Measurements from ENCODE around the gene SYT14. TPM values are rescaled to one million over a fixed set of nuclear protein-coding genes. Genes with fewer than 3 reads are reported as not detected.
A peak's percentile ranks its signal among the peaks of the same experiment; 100 is the strongest.

The SYT14 gene
- total and polyA plus RNA-seq, 3 experiments from 2014 or later = not detected

DNA sequence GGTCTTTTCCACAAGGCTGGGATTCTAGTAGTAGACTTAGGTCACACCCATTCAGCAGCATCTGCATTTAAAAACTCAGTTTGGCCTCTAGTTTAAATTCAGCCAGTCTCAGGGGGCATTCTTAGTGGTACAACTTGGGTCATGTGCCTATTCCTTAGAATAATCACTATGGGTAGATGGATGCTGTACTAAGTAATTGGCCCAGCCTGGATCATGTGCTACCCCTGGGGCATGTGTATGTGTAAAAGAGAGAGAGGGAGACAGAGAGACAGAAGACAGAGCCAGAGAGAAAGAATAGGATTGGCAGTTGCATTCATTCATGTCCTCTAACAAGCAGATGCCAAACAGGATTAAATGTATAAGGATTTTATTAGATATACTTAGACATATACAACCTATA lies 13.6 kb upstream of the SYT14 start:
- no peak overlapping the region for H3K4me3 ChIP-seq (ENCODE audit: low read length)
- H3K4me1 Mint-ChIP-seq = no peaks in the 10 kb centered on the region
- CTCF ChIA-PET = no interaction called here
- peaks cover 0 to 8% (median 1%) of the 10 kb centered on the region in 3 donors for H3K36me3 Mint-ChIP-seq
- peaks cover 6 to 36% of the 10 kb centered on the region in 2 donors for H3K27me3 Mint-ChIP-seq
- H3K4me3 Mint-ChIP-seq = no peak overlapping the region
- H3K4me1 ChIP-seq (ENCODE audit: insufficient read depth, low read length) = no peaks in the 10 kb centered on the region
- no peak for DNase-seq
- no peaks in the 10 kb centered on the region for H3K36me3 ChIP-seq (ENCODE audit: insufficient read depth, low read length)
- no peaks in the 10 kb centered on the region for H3K27me3 ChIP-seq (ENCODE audit: insufficient read depth, low read length, poor library complexity, severe bottlenecking)
- peaks cover 4 to 12% (median 8%) of the 10 kb centered on the region in 5 donors for H3K9me3 Mint-ChIP-seq
- peak overlapping the region in 1 of 8 donors; percentile 5 for H3K27ac Mint-ChIP-seq
- no peak overlapping the region for H3K27ac ChIP-seq (ENCODE audit: low read depth, low read length)
- POLR2A ChIA-PET = no interaction called here
- H3K9me3 ChIP-seq (ENCODE audit: low read length) = no peaks in the 10 kb centered on the region

GRCh38 chr1:209926045-209926444 lies 12.0 kb upstream of the SYT14 start:
- Histone ChIP-seq H3K4me1 (ENCODE audit: insufficient read depth, low read length) (no peaks in the 10 kb centered on the region), H3K9me3 (ENCODE audit: low read length) (no peaks in the 10 kb centered on the region), H3K36me3 (ENCODE audit: insufficient read depth, low read length) (no peaks in the 10 kb centered on the region), H3K4me3 (ENCODE audit: low read length) (no peak overlapping the region), H3K27ac (ENCODE audit: low read depth, low read length) (no peak overlapping the region), H3K27me3 (ENCODE audit: insufficient read depth, low read length, poor library complexity, severe bottlenecking) (no peaks in the 10 kb centered on the region)
- Mint-ChIP-seq H3K27me3 (peaks cover 6 to 36% of the 10 kb centered on the region in 2 donors), H3K4me3 (no peak overlapping the region), H3K4me1 (no peaks in the 10 kb centered on the region), H3K27ac (no peak overlapping the region), H3K9me3 (peaks cover 0 to 1% (median 0%) of the 10 kb centered on the region in 5 donors), H3K36me3 (peaks cover 0 to under 1% (median 0%) of the 10 kb centered on the region in 3 donors)
- DNase-seq = no peak
- CTCF ChIA-PET = no interaction called here
- POLR2A ChIA-PET = no interaction called here

GRCh38 chr1:209927466-209927865 lies 10.6 kb upstream of the SYT14 start:
- Mint-ChIP-seq H3K27ac (no peak overlapping the region), H3K9me3 (peaks cover 0 to 1% (median 0%) of the 10 kb centered on the region in 5 donors), H3K4me3 (no peak overlapping the region), H3K4me1 (no peaks in the 10 kb centered on the region), H3K27me3 (peaks cover 13 to 40% of the 10 kb centered on the region in 2 donors), H3K36me3 (no peaks in the 10 kb centered on the region)
- Histone ChIP-seq H3K27ac (ENCODE audit: low read depth, low read length) (no peak overlapping the region), H3K9me3 (ENCODE audit: low read length) (no peaks in the 10 kb centered on the region), H3K36me3 (ENCODE audit: insufficient read depth, low read length) (no peaks in the 10 kb centered on the region), H3K4me1 (ENCODE audit: insufficient read depth, low read length) (no peaks in the 10 kb centered on the region), H3K4me3 (ENCODE audit: low read length) (no peak overlapping the region), H3K27me3 (ENCODE audit: insufficient read depth, low read length, poor library complexity, severe bottlenecking) (no peaks in the 10 kb centered on the region)
- CTCF ChIA-PET = no interaction called here
- POLR2A ChIA-PET = interaction anchor here (0.7 kb wide), 1 partner anchor 81 kb away, joined by 5 read pairs; no protein-coding TSS in a partner anchor
- no peak for DNase-seq

- POLR2A ChIA-PET = no interaction called here
- no peaks in the 10 kb centered on the region for H3K36me3 ChIP-seq (ENCODE audit: insufficient read depth, low read length)
- no peak overlapping the region for H3K27ac ChIP-seq (ENCODE audit: low read depth, low read length)
- no peaks in the 10 kb centered on the region for H3K9me3 ChIP-seq (ENCODE audit: low read length)
- Mint-ChIP-seq H3K4me3 (no peak overlapping the region), H3K27me3 (peaks cover 19 to 45% of the 10 kb centered on the region in 2 donors), H3K27ac (no peak overlapping the region), H3K9me3 (no peaks in the 10 kb centered on the region), H3K36me3 (no peaks in the 10 kb centered on the region), H3K4me1 (no peaks in the 10 kb centered on the region)
- H3K27me3 ChIP-seq (ENCODE audit: insufficient read depth, low read length, poor library complexity, severe bottlenecking) = no peaks in the 10 kb centered on the region
- CTCF ChIA-PET = no interaction called here
- no peaks in the 10 kb centered on the region for H3K4me1 ChIP-seq (ENCODE audit: insufficient read depth, low read length)
- H3K4me3 ChIP-seq (ENCODE audit: low read length) = no peak overlapping the region
- DNase-seq = no peak
Observed at GRCh38 chr1:209929751-209930150, 8.3 kb upstream of the SYT14 start.

DNA sequence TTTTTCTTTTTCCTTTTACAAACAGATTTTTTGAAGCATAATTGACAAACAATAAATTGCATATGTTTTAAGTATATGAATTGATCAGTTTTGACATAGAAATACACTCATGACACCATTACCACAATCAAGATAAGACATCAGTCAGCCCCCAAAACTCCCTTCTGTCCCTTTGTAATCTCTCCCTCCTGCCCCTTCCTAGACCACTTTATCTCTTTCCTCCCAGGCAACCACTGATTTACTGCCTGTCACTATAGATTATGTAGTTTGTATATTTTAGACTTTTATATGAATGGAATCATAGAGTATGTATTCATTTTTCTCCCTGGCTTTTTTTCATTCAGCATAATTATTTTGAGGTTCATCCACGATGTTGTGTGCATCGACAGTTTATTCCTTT lies 6.9 kb upstream of the SYT14 start:
- H3K4me1 Mint-ChIP-seq = no peaks in the 10 kb centered on the region
- H3K9me3 Mint-ChIP-seq = no peaks in the 10 kb centered on the region
- ChIA-PET CTCF (no interaction called here), POLR2A (no interaction called here)
- Histone ChIP-seq H3K36me3 (ENCODE audit: insufficient read depth, low read length) (no peaks in the 10 kb centered on the region), H3K4me1 (ENCODE audit: insufficient read depth, low read length) (no peaks in the 10 kb centered on the region), H3K4me3 (ENCODE audit: low read length) (no peak overlapping the region), H3K27me3 (ENCODE audit: insufficient read depth, low read length, poor library complexity, severe bottlenecking) (no peaks in the 10 kb centered on the region), H3K9me3 (ENCODE audit: low read length) (no peaks in the 10 kb centered on the region), H3K27ac (ENCODE audit: low read depth, low read length) (no peak overlapping the region)
- DNase-seq = no peak
- peaks cover 19 to 43% of the 10 kb centered on the region in 2 donors for H3K27me3 Mint-ChIP-seq
- no peaks in the 10 kb centered on the region for H3K36me3 Mint-ChIP-seq
- H3K4me3 Mint-ChIP-seq = no peak overlapping the region
- H3K27ac Mint-ChIP-seq = peak overlapping the region in 1 of 8 donors; percentile 44

DNA sequence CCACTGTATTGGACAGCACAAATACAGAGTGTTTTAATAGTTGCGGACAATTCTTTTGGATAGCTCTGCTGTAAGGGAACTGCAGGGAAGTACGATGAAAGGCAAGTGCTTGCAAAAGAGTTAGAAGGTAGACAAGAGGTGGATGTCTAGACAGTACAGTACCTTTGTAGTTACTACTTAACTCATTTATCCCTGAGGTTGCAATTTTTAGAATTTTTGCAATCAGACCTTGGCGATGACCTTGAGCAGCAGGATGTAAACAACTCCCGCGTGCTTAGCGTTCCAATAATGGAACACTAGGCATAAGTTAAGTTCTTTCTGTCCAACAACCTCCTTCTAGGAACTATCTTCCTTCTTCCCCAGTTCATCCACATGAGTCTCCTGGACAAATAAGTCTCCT lies 1.9 kb upstream of the SYT14 start:
- peaks cover 0 to 5% (median 0%) of the 10 kb centered on the region in 3 donors for H3K36me3 Mint-ChIP-seq
- H3K27me3 Mint-ChIP-seq = peaks cover 40 to 75% of the 10 kb centered on the region in 2 donors

GRCh38 chr1:209945377-209945776 lies 7.4 kb downstream of the SYT14 start:
- ChIA-PET POLR2A (no interaction called here), CTCF (no interaction called here)
- DNase-seq = no peak
- Mint-ChIP-seq H3K36me3 (no peaks in the 10 kb centered on the region), H3K27ac (no peak overlapping the region), H3K27me3 (peaks cover 8 to 40% of the 10 kb centered on the region in 2 donors), H3K4me3 (no peak overlapping the region), H3K9me3 (peaks cover 0 to 3% (median 0%) of the 10 kb centered on the region in 5 donors), H3K4me1 (no peaks in the 10 kb centered on the region)
- Histone ChIP-seq H3K27me3 (ENCODE audit: insufficient read depth, low read length, poor library complexity, severe bottlenecking) (no peaks in the 10 kb centered on the region), H3K4me3 (ENCODE audit: low read length) (no peak overlapping the region), H3K36me3 (ENCODE audit: insufficient read depth, low read length) (no peaks in the 10 kb centered on the region), H3K27ac (ENCODE audit: low read depth, low read length) (no peak overlapping the region), H3K9me3 (ENCODE audit: low read length) (no peaks in the 10 kb centered on the region), H3K4me1 (ENCODE audit: insufficient read depth, low read length) (no peaks in the 10 kb centered on the region)

More for the DNA sequence above, 1.9 kb upstream of the SYT14 start:
- ChIA-PET CTCF (no interaction called here), POLR2A (no interaction called here)
- peaks cover 12 to 18% (median 15%) of the 10 kb centered on the region in 3 donors for H3K4me1 Mint-ChIP-seq
- no peak for DNase-seq
- H3K4me3 ChIP-seq (ENCODE audit: low read length) = no peak overlapping the region
- no peaks in the 10 kb centered on the region for H3K36me3 ChIP-seq (ENCODE audit: insufficient read depth, low read length)
- no peak overlapping the region for H3K27ac ChIP-seq (ENCODE audit: low read depth, low read length)
- no peaks in the 10 kb centered on the region for H3K4me1 ChIP-seq (ENCODE audit: insufficient read depth, low read length)
- no peak overlapping the region for H3K4me3 Mint-ChIP-seq
- H3K9me3 Mint-ChIP-seq = peaks cover 0 to 16% (median 7%) of the 10 kb centered on the region in 5 donors
- peaks cover 12% of the 10 kb centered on the region for H3K27me3 ChIP-seq (ENCODE audit: insufficient read depth, low read length, poor library complexity, severe bottlenecking)
- H3K9me3 ChIP-seq (ENCODE audit: low read length) = no peaks in the 10 kb centered on the region
- no peak overlapping the region for H3K27ac Mint-ChIP-seq

DNA sequence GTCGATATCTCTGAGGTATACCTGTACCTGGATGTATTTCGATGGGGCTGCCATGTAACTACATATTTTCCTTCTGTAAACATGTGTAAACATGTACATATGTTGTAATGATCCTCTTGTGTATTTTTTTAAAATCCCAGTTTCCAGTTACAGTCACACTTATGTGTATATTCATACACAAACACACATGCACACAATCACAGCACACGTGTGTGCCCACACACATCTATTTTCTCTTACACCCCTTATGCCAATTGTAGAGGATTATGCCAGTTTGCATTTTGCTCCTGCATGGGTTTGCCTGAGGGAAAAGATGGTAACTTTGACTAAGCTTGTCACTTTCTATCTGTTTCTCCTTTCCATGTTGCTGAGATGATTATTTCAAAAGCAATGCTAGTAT lies 10.1 kb downstream of the SYT14 start:
- H3K27ac Mint-ChIP-seq = no peak overlapping the region

GRCh38 chr1:209956116-209956515 lies 18.1 kb downstream of the SYT14 start:
- Mint-ChIP-seq H3K4me1 (no peaks in the 10 kb centered on the region), H3K27ac (no peak overlapping the region), H3K36me3 (no peaks in the 10 kb centered on the region), H3K27me3 (peaks cover 2 to 29% of the 10 kb centered on the region in 2 donors), H3K9me3 (peaks cover 0 to 2% (median 0%) of the 10 kb centered on the region in 5 donors), H3K4me3 (no peak overlapping the region)
- DNase-seq = no peak
- ChIA-PET POLR2A (no interaction called here), CTCF (no interaction called here)
- Histone ChIP-seq H3K27me3 (ENCODE audit: insufficient read depth, low read length, poor library complexity, severe bottlenecking) (no peaks in the 10 kb centered on the region), H3K4me3 (ENCODE audit: low read length) (no peak overlapping the region), H3K27ac (ENCODE audit: low read depth, low read length) (no peak overlapping the region), H3K9me3 (ENCODE audit: low read length) (no peaks in the 10 kb centered on the region), H3K36me3 (ENCODE audit: insufficient read depth, low read length) (no peaks in the 10 kb centered on the region), H3K4me1 (ENCODE audit: insufficient read depth, low read length) (no peaks in the 10 kb centered on the region)

More for the DNA sequence above, 10.1 kb downstream of the SYT14 start:
- no peak overlapping the region for H3K4me3 Mint-ChIP-seq
- Histone ChIP-seq H3K27me3 (ENCODE audit: insufficient read depth, low read length, poor library complexity, severe bottlenecking) (no peaks in the 10 kb centered on the region), H3K9me3 (ENCODE audit: low read length) (no peaks in the 10 kb centered on the region), H3K4me3 (ENCODE audit: low read length) (no peak overlapping the region), H3K4me1 (ENCODE audit: insufficient read depth, low read length) (no peaks in the 10 kb centered on the region), H3K36me3 (ENCODE audit: insufficient read depth, low read length) (no peaks in the 10 kb centered on the region), H3K27ac (ENCODE audit: low read depth, low read length) (no peak overlapping the region)
- DNase-seq = no peak
- H3K4me1 Mint-ChIP-seq = no peaks in the 10 kb centered on the region
- H3K9me3 Mint-ChIP-seq = no peaks in the 10 kb centered on the region
- H3K36me3 Mint-ChIP-seq = no peaks in the 10 kb centered on the region
- H3K27me3 Mint-ChIP-seq = peaks cover 2 to 31% of the 10 kb centered on the region in 2 donors
- ChIA-PET POLR2A (no interaction called here), CTCF (no interaction called here)

All from CD8-positive, alpha-beta memory T cell (primary cell).